Tibial nerve (tissue), 4 donors: ENCODE results near the gene CASQ1. TPM values are rescaled to one million over a fixed set of nuclear protein-coding genes. Genes with fewer than 3 reads are reported as not detected.

Source experiments
- DNase-seq, 2 donors: peaks; one replicate each; pipeline ENCODE4 v3.0.0-alpha.2; 2019; ENCODE audit warnings: low spot score in 2 of 2
- H3K27ac ChIP-seq, 4 donors: fragments of 200-600 bp; sonication (generic) in 3 of 4; one replicate each; pipeline ENCODE4 v1.5.1; 2017 to 2019; ENCODE audit warnings: mild to moderate bottlenecking in 1 of 4
- H3K27me3 ChIP-seq, 2 donors: fragments of 200-600 bp; sonication (generic) in 1 of 2; one replicate each; pipeline versions ENCODE4 v1.5.1 to v1.6.0; 2017 to 2019
- H3K36me3 ChIP-seq, 3 donors: fragments of 200-600 bp; sonication (generic); one replicate each; pipeline ENCODE4 v1.5.1; 2018 to 2019
- H3K4me1 ChIP-seq, 4 donors: fragments of 200-600 bp; sonication (generic) in 3 of 4; one replicate each; pipeline ENCODE4 v1.5.1; 2017 to 2019
- H3K4me3 ChIP-seq, 4 donors: fragments of 200-600 bp; sonication (generic) in 3 of 4; one replicate each; pipeline ENCODE4 v1.5.1; 2017 to 2019; ENCODE audit warnings: mild to moderate bottlenecking in 1 of 4, moderate library complexity in 1 of 4
- H3K9me3 ChIP-seq, 4 donors: fragments of 200-600 bp; sonication (generic) in 3 of 4; one replicate each; pipeline ENCODE4 v1.5.1; 2017 to 2019
- EP300 ChIP-seq, 2 donors: sonication (generic); formaldehyde crosslinking; IDR thresholded peaks; one replicate each; pipeline ENCODE4 v1.6.1; 2017; ENCODE audit warnings: antibody characterized with exemption in 2 of 2, mild to moderate bottlenecking in 1 of 2
- POLR2A ChIP-seq, 2 donors: fragments of 450-650 bp; IDR thresholded peaks; one replicate each; pipeline ENCODE4 v1.6.1; 2017; ENCODE audit warnings: antibody characterized with exemption in 2 of 2, mild to moderate bottlenecking in 2 of 2, moderate library complexity in 2 of 2
- WGBS, 2 donors: methylation state at CpG; one replicate each; pipeline ENCODE4 v1.1.5; 2018; 5-methylcytosine and 5-hydroxymethylcytosine counted together
- total RNA-seq, 4 donors: library from RNA; depleted of rRNA; stranded (reverse); fragments of >200 nt; gene quantifications; one replicate each; pipeline ENCODE4 v1.1.0, GENCODE V29; 2016
- TF ChIP-seq, protein P1 (sequence below), 5 experiments: fragments of 200-600 bp in 3 of 5; fragments of 450-650 bp in 2 of 5; sonication (generic) in 3 of 5; IDR thresholded peaks; one replicate each; pipeline ENCODE4 v1.5.1; 2016 to 2019; ENCODE audit warnings: antibody characterized with exemption in 5 of 5, mild to moderate bottlenecking in 3 of 5, moderate library complexity in 2 of 5

The CASQ1 gene
- total RNA-seq, 4 donors from 2014 or later: 0.98 to 1.7 TPM; not detected in 2

DNA sequence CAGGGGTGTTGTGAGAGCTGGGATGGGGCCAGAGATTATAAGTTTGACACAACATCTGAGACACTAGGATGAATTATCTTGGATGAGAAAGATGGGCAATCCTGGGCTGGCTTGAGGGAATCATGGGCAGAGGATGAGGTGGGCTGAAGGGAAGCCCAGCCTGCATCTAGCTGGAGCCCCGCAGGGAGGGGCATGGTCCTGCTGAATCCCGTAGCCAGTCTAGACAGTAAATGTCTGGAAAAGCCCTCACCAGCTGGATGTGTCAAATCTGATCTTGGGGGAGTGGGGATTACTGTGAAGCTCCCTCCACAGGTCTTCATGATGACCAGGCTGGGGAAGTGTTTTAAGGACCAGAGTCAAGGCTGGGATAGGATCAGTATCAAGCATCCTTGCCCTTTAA lies 3.6 kb upstream of the CASQ1 start:
- no peak for DNase-seq
- TF ChIP-seq, protein P1, sequence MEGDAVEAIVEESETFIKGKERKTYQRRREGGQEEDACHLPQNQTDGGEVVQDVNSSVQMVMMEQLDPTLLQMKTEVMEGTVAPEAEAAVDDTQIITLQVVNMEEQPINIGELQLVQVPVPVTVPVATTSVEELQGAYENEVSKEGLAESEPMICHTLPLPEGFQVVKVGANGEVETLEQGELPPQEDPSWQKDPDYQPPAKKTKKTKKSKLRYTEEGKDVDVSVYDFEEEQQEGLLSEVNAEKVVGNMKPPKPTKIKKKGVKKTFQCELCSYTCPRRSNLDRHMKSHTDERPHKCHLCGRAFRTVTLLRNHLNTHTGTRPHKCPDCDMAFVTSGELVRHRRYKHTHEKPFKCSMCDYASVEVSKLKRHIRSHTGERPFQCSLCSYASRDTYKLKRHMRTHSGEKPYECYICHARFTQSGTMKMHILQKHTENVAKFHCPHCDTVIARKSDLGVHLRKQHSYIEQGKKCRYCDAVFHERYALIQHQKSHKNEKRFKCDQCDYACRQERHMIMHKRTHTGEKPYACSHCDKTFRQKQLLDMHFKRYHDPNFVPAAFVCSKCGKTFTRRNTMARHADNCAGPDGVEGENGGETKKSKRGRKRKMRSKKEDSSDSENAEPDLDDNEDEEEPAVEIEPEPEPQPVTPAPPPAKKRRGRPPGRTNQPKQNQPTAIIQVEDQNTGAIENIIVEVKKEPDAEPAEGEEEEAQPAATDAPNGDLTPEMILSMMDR (IDR thresholded peaks at IDR 0.05): no peak
- TF ChIP-seq POLR2A (IDR thresholded peaks at IDR 0.05) (no peak), EP300 (IDR thresholded peaks at IDR 0.05) (no peak)
- Histone ChIP-seq H3K9me3 (no peaks in the 10 kb centered on the region), H3K27ac (no peak overlapping the region), H3K4me3 (no peak overlapping the region), H3K4me1 (peaks cover 0 to 12% (median 4%) of the 10 kb centered on the region in 4 donors), H3K27me3 (no peaks in the 10 kb centered on the region), H3K36me3 (no peaks in the 10 kb centered on the region)
- WGBS, 2 donors: 66 to 73% methylated on average over 2 of the region's 2 CpGs

DNA sequence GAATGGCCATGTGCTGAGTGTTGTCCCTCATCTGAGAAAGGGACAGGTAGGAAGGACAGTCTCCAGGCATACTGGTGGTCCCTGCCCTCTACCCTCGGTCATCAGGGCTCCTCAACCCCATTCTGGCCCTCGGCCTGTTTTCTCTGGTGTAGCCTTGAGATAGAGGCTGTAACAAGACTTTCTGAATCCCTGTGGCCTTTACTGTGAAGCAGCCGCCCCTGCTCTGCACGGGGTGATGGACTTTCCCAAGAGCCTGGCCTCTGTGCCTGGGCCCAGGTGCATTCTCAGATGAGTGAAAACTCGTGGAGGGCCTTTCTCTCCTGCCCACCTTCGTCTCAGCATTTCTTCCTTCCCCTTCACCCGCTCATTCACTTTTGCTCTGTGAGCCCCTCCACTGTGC lies 3.0 kb upstream of the CASQ1 start:
- H3K9me3 ChIP-seq: no peaks in the 10 kb centered on the region
- WGBS, 2 donors: 80 to 86% methylated on average over 7 of the region's 7 CpGs
- no peaks in the 10 kb centered on the region for H3K36me3 ChIP-seq
- no peak for TF ChIP-seq EP300 (IDR thresholded peaks at IDR 0.05)
- no peak for TF ChIP-seq POLR2A (IDR thresholded peaks at IDR 0.05)
- TF ChIP-seq, protein P1 (IDR thresholded peaks at IDR 0.05): no peak
- H3K4me3 ChIP-seq: no peak overlapping the region
- no peak for DNase-seq
- peaks cover 0 to 12% (median 4%) of the 10 kb centered on the region in 4 donors for H3K4me1 ChIP-seq
- no peak overlapping the region for H3K27ac ChIP-seq
- H3K27me3 ChIP-seq: no peaks in the 10 kb centered on the region

DNA sequence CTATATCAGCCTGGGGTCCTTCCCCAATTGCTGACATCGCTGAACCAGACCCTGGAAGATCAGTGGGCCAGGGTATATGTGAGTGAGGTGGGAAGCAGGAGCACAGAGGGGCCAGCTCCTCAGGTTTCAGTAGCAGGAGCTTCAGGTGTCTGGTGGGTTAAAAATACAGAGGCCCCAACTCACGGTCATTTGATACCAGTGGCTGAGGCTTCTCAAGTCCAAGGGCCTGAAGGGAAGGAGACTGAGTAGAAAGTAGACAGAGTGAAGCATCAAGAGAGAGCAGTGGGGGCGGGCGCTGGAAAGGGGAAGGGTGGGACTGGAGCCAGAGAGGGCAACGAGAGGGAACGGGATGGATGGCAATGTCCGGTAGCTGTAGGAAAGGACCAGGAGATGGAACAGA lies 2.0 kb upstream of the CASQ1 start:
- H3K4me3 ChIP-seq: no peak overlapping the region
- no peaks in the 10 kb centered on the region for H3K9me3 ChIP-seq
- H3K27ac ChIP-seq: no peak overlapping the region
- H3K36me3 ChIP-seq: no peaks in the 10 kb centered on the region
- no peaks in the 10 kb centered on the region for H3K27me3 ChIP-seq
- WGBS, 2 donors: 77 to 82% methylated on average over 7 of the region's 7 CpGs
- peaks cover 0 to 22% (median 4%) of the 10 kb centered on the region in 4 donors for H3K4me1 ChIP-seq
- no peak for DNase-seq
- TF ChIP-seq POLR2A (IDR thresholded peaks at IDR 0.05) (no peak), EP300 (IDR thresholded peaks at IDR 0.05) (no peak)
- TF ChIP-seq, protein P1 (IDR thresholded peaks at IDR 0.05): no peak

DNA sequence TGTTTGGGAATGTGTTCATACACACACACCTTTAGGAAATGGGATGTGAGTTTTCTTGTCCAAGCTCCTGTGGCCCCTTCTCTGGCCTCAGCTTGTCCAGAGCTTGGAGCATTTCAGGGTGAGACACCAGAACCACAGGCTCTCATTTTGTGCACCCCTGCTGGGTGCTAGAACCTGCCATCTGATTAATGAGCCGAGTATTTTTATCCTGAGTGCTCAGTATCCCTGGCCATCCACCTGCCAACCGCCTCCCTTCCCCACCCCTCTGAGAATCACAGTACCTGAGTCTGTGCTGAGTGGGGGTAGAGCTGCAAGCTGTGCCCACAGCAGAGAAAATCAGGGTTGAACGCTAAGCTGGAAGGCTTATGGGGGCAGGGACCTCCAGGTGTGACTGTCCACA lies 1.4 kb downstream of the CASQ1 start:
- Histone ChIP-seq H3K27ac (no peak overlapping the region), H3K9me3 (no peaks in the 10 kb centered on the region), H3K36me3 (no peaks in the 10 kb centered on the region), H3K4me3 (no peak overlapping the region), H3K4me1 (peaks cover 0 to 25% (median 4%) of the 10 kb centered on the region in 4 donors), H3K27me3 (no peaks in the 10 kb centered on the region)
- 73 to 95% methylated on average over 3 of the region's 3 CpGs for WGBS, 2 donors
- TF ChIP-seq, protein P1 (IDR thresholded peaks at IDR 0.05): no peak
- TF ChIP-seq POLR2A (IDR thresholded peaks at IDR 0.05): no peak
- no peak for TF ChIP-seq EP300 (IDR thresholded peaks at IDR 0.05)
- no peak for DNase-seq

DNA sequence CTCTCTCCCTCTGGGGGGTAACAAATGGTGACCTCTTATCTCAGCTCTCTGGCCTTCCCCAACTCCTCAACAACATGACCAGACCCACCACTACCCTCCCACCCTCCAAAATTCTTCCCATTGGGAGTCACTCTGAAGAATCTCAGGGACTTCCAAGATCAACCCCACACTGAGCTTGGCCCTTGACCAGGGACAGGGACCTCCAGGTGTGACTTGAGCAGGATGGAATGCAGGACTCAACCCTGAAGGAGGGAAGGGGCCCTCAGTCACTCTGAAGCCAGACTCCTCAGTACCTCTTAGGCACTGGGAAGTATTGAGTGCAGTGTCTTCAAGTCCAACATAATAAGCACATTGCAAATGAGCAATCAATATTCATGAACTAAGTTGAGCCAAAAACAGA lies 1.9 kb downstream of the CASQ1 start:
- TF ChIP-seq, protein P1 (IDR thresholded peaks at IDR 0.05): no peak
- TF ChIP-seq POLR2A (IDR thresholded peaks at IDR 0.05) (no peak), EP300 (IDR thresholded peaks at IDR 0.05) (no peak)
- peaks cover 0 to 25% (median 4%) of the 10 kb centered on the region in 4 donors for H3K4me1 ChIP-seq
- no peaks in the 10 kb centered on the region for H3K36me3 ChIP-seq
- DNase-seq: no peak
- no peak overlapping the region for H3K4me3 ChIP-seq
- H3K9me3 ChIP-seq: no peaks in the 10 kb centered on the region
- no peaks in the 10 kb centered on the region for H3K27me3 ChIP-seq
- H3K27ac ChIP-seq: no peak overlapping the region
